H9 (cell line): ENCODE results near the gene SRGN. TPM values are rescaled to one million over a fixed set of nuclear protein-coding genes. Genes with fewer than 3 reads are reported as not detected.

Experiments used
- DNase-seq: peaks from one replicate; pipeline ENCODE4 v3.0.0-alpha.2; 2017
- H2AFZ ChIP-seq: one replicate; pipeline ENCODE4 v1.6.1; 2013; ENCODE audit warnings: mild to moderate bottlenecking, low read length, control low read depth, moderate library complexity
- H2AK5ac ChIP-seq: 2 replicates; pipeline ENCODE4 v1.6.1; 2013; ENCODE audit warnings: low read length, control low read depth, mixed read lengths; ENCODE audit not compliant: insufficient read length
- H2BK120ac ChIP-seq: one replicate; pipeline ENCODE4 v1.6.1; 2013; ENCODE audit warnings: low read depth, mild to moderate bottlenecking, low read length, control low read depth, inconsistent platforms; ENCODE audit not compliant: poor library complexity, severe bottlenecking
- H2BK12ac ChIP-seq: 2 replicates; pipeline ENCODE4 v1.6.1; 2013; ENCODE audit warnings: low read length, control low read depth, mixed read lengths, low read depth; ENCODE audit not compliant: insufficient read length
- H2BK15ac ChIP-seq: 2 replicates; pipeline ENCODE4 v1.6.1; 2013; ENCODE audit warnings: low read depth, low read length, control low read depth
- H2BK20ac ChIP-seq: one replicate; pipeline ENCODE4 v1.6.1; 2013; ENCODE audit warnings: low read depth, mild to moderate bottlenecking, low read length, control low read depth, inconsistent platforms; ENCODE audit not compliant: poor library complexity, severe bottlenecking
- H2BK5ac ChIP-seq: 2 replicates; pipeline ENCODE4 v1.6.1; 2013; ENCODE audit warnings: low read length, control low read depth, mixed read lengths; ENCODE audit not compliant: insufficient read length
- H3K14ac ChIP-seq: 2 replicates; pipeline ENCODE4 v1.6.1; 2013; ENCODE audit warnings: low read length, control low read depth; ENCODE audit not compliant: insufficient read depth
- H3K18ac ChIP-seq: 2 replicates; pipeline ENCODE4 v1.6.1; 2013; ENCODE audit warnings: low read depth, mild to moderate bottlenecking, mixed read lengths, low read length, control low read depth; ENCODE audit not compliant: insufficient read length
- H3K23ac ChIP-seq: 2 replicates; pipeline ENCODE4 v1.6.1; 2013; ENCODE audit warnings: low read length, control low read depth, mixed read lengths, low read depth; ENCODE audit not compliant: insufficient read length
- H3K23me2 ChIP-seq: 2 replicates; pipeline ENCODE4 v1.6.1; 2013; ENCODE audit warnings: low read depth, mild to moderate bottlenecking, mixed read lengths, low read length, control low read depth; ENCODE audit not compliant: insufficient read length, poor library complexity, severe bottlenecking
- H3K27ac ChIP-seq: 2 replicates; pipeline ENCODE4 v1.5.1; 2013; ENCODE audit warnings: low read length, control low read depth, mixed read lengths, low read depth; ENCODE audit not compliant: insufficient read length
- H3K27me3 ChIP-seq: 2 replicates; pipeline ENCODE4 v1.6.1; 2013; ENCODE audit warnings: low read length, control low read depth, inconsistent platforms; ENCODE audit not compliant: insufficient read depth
- H3K4ac ChIP-seq: 2 replicates; pipeline ENCODE4 v1.6.1; 2013; ENCODE audit warnings: low read depth, mild to moderate bottlenecking, control low read depth, inconsistent platforms, low read length, moderate library complexity
- H3K4me1 ChIP-seq: 2 replicates; pipeline ENCODE4 v1.6.1; 2013; ENCODE audit warnings: low read length, control low read depth, inconsistent platforms; ENCODE audit not compliant: insufficient read depth
- H3K4me2 ChIP-seq: 2 replicates; pipeline ENCODE4 v1.6.1; 2013; ENCODE audit warnings: low read length, control low read depth, mixed read lengths; ENCODE audit not compliant: insufficient read length, insufficient read depth
- H3K56ac ChIP-seq: 2 replicates; pipeline ENCODE4 v1.6.1; 2013; ENCODE audit warnings: low read depth, mild to moderate bottlenecking, mixed read lengths, low read length, control low read depth; ENCODE audit not compliant: insufficient read length
- H3K79me1 ChIP-seq: 2 replicates; pipeline ENCODE4 v1.6.1; 2013; ENCODE audit warnings: low read depth, mild to moderate bottlenecking, moderate library complexity, low read length, control low read depth, inconsistent platforms; ENCODE audit not compliant: insufficient read depth, poor library complexity, severe bottlenecking
- H3K79me2 ChIP-seq: 2 replicates; pipeline ENCODE4 v1.6.1; 2013; ENCODE audit warnings: low read length, control low read depth, inconsistent platforms; ENCODE audit not compliant: insufficient read depth
- H3K9ac ChIP-seq: 2 replicates; pipeline ENCODE4 v1.6.1; 2013; ENCODE audit warnings: low read length, control low read depth, mixed read lengths; ENCODE audit not compliant: insufficient read length; ENCODE audit errors: extremely low read depth
- H3K9me3 ChIP-seq: one replicate; pipeline ENCODE4 v1.6.1; 2013; ENCODE audit warnings: low read depth, low read length, inconsistent platforms; ENCODE audit not compliant: control insufficient read depth
- H3T11ph ChIP-seq: one replicate; pipeline ENCODE4 v1.6.1; 2013; ENCODE audit warnings: mild to moderate bottlenecking, low read length, control low read depth, inconsistent platforms
- H4K20me1 ChIP-seq: one replicate; pipeline ENCODE4 v1.6.1; 2013; ENCODE audit not compliant: control insufficient read depth, insufficient read length, insufficient read depth
- H4K5ac ChIP-seq: 2 replicates; pipeline ENCODE4 v1.6.1; 2013; ENCODE audit warnings: low read depth, mild to moderate bottlenecking, mixed read lengths, low read length, control low read depth; ENCODE audit not compliant: insufficient read length
- H4K8ac ChIP-seq: replicated peaks from 2 replicates; pipeline ENCODE4 v1.6.1; 2013; ENCODE audit warnings: low read length, control low read depth, mixed read lengths, low read depth; ENCODE audit not compliant: insufficient read length
- H4K91ac ChIP-seq: 2 replicates; pipeline ENCODE4 v1.6.1; 2013; ENCODE audit warnings: low read depth, mild to moderate bottlenecking, moderate library complexity, mixed read lengths, low read length, control low read depth; ENCODE audit not compliant: insufficient read length
- H3K27ac Mint-ChIP-seq, 3 experiments: 2 replicates in 2 of 3; 3 replicates in 1 of 3; pipeline ENCODE4 v1.8.0; 2020 to 2021; ENCODE audit warnings: mixed read lengths in 3 of 3, mild to moderate bottlenecking in 1 of 3, moderate library complexity in 1 of 3
- H3K27me3 Mint-ChIP-seq: 2 replicates; pipeline ENCODE4 v1.8.0; 2021; ENCODE audit warnings: low read depth, mild to moderate bottlenecking, moderate library complexity, mixed read lengths
- H3K36me3 Mint-ChIP-seq, 3 experiments: 2 replicates in 2 of 3; 3 replicates in 1 of 3; pipeline ENCODE4 v1.8.0; 2020 to 2021; ENCODE audit warnings: low read depth in 3 of 3, mixed read lengths in 3 of 3; ENCODE audit not compliant: insufficient read depth in 1 of 3
- H3K4me1 Mint-ChIP-seq, 2 experiments: 2 replicates each; pipeline ENCODE4 v1.8.0; 2020; ENCODE audit warnings: mixed read lengths in 2 of 2
- H3K4me3 Mint-ChIP-seq, 2 experiments: 2 replicates in 1 of 2; 3 replicates in 1 of 2; pipeline ENCODE4 v1.8.0; 2020 to 2021; ENCODE audit warnings: mild to moderate bottlenecking in 2 of 2, mixed read lengths in 2 of 2, moderate library complexity in 1 of 2
- H3K9me3 Mint-ChIP-seq, 2 experiments: 2 replicates in 1 of 2; 3 replicates in 1 of 2; pipeline ENCODE4 v1.8.0; 2020; ENCODE audit warnings: mild to moderate bottlenecking in 2 of 2, mixed read lengths in 2 of 2, moderate library complexity in 1 of 2
- CTCF ChIP-seq: fragments of 200-600 bp; sonication (generic); conservative IDR thresholded peaks from 3 replicates; pipeline ENCODE4 v1.8.0; 2021; ENCODE audit warnings: antibody characterized with exemption, mild to moderate bottlenecking
- WGBS: extraction: QIAGEN DNeasy Blood & Tissue Kit; methylation state at CpG from one replicate; pipeline ENCODE4 v1.1.7; 2013; ENCODE audit warnings: missing lambda C conversion rate, low lambda C conversion rate, mixed read lengths; ENCODE audit not compliant: insufficient read length; ENCODE audit errors: extremely low coverage; 5-methylcytosine and 5-hydroxymethylcytosine counted together
- total RNA-seq: library from RNA; stranded (reverse); gene quantifications from 2 replicates; pipeline ENCODE4 v1.2.1, GENCODE V29; 2021

SRGN gene
- total RNA-seq, 1 experiment from 2014 or later, result not detected

- H3K18ac ChIP-seq, result no peak overlapping the region
- no peak overlapping the region for H2BK5ac ChIP-seq
- H3K23me2 ChIP-seq, result no peaks in the 10 kb centered on the region
- H3K27me3 ChIP-seq, result no peaks in the 10 kb centered on the region
- H3K4me2 ChIP-seq, result no peak overlapping the region
- Mint-ChIP-seq H3K4me1 (peaks cover 16 to 27% of the 10 kb centered on the region in 2 experiments), H3K27me3 (no peaks in the 10 kb centered on the region), H3K27ac (no peak overlapping the region), H3K4me3 (no peak overlapping the region), H3K9me3 (no peaks in the 10 kb centered on the region), H3K36me3 (no peaks in the 10 kb centered on the region; a peak in 1 of 7 replicates)
- no peak overlapping the region for H3K9ac ChIP-seq
- H3K23ac ChIP-seq, result no peak overlapping the region
- no peak overlapping the region for H2BK12ac ChIP-seq
- no peak overlapping the region for H2BK20ac ChIP-seq
- H4K20me1 ChIP-seq, result no peaks in the 10 kb centered on the region
- no peak overlapping the region for H3K14ac ChIP-seq
- no peaks in the 10 kb centered on the region for H3K79me1 ChIP-seq
- no peak overlapping the region for H2BK15ac ChIP-seq
- no peaks in the 10 kb centered on the region for H3K4me1 ChIP-seq
- no peak overlapping the region for H3K4ac ChIP-seq
- no peak overlapping the region for H4K5ac ChIP-seq
- H3K9me3 ChIP-seq, result no peaks in the 10 kb centered on the region
- no peak overlapping the region for H3K27ac ChIP-seq
- no peak overlapping the region for H3K56ac ChIP-seq
- H2AK5ac ChIP-seq, result no peak overlapping the region
- no peak overlapping the region for H3T11ph ChIP-seq
- TF ChIP-seq CTCF, result no peak
- no CpG with 5 or more reads among the region's 6 CpGs for WGBS
- no peak overlapping the region for H4K8ac ChIP-seq
- H4K91ac ChIP-seq, result no peak overlapping the region
- no peak overlapping the region for H2BK120ac ChIP-seq
- no peak overlapping the region for H2AFZ ChIP-seq
- no peaks in the 10 kb centered on the region for H3K79me2 ChIP-seq
- DNase-seq, result no peak
Observed at GRCh38 chr10:69071610-69072009, 16.3 kb upstream of the SRGN start.
